HepG2 (cell line): Measurements from ENCODE around the gene STX4. TPM values are rescaled to one million over a fixed set of nuclear protein-coding genes. Genes with fewer than 3 reads are reported as not detected.
A peak's percentile ranks its signal among the peaks of the same experiment; 100 is the strongest.

Experiments used
- ATF7 ChIP-seq, 2 experiments: fragments of 450-650 bp in 1 of 2; sonication (generic) in 1 of 2; formaldehyde crosslinking in 1 of 2; IDR thresholded peaks; 2 replicates each; pipeline versions ENCODE4 v1.4.0 to v1.6.1; 2016 to 2020; ENCODE audit warnings: antibody characterized with exemption in 1 of 2, mild to moderate bottlenecking in 1 of 2, missing genetic modification reagents in 1 of 2
- CERS6 ChIP-seq: sonication (generic); formaldehyde crosslinking; IDR thresholded peaks from 2 replicates; pipeline ENCODE4 v1.5.0; 2020; ENCODE audit warnings: missing genetic modification reagents
- ELF4 ChIP-seq: sonication (generic); formaldehyde crosslinking; IDR thresholded peaks from 2 replicates; pipeline ENCODE4 v1.5.0; 2020; ENCODE audit warnings: missing genetic modification reagents, mild to moderate bottlenecking, moderate library complexity, borderline replicate concordance
- FOXC1 ChIP-seq: sonication (generic); formaldehyde crosslinking; IDR thresholded peaks from 2 replicates; pipeline ENCODE4 v1.8.0; 2022; ENCODE audit warnings: mild to moderate bottlenecking, missing genetic modification reagents, borderline replicate concordance
- GRHL1 ChIP-seq: sonication (generic); formaldehyde crosslinking; conservative IDR thresholded peaks from 2 replicates; pipeline ENCODE4 v1.8.0; 2022; ENCODE audit warnings: missing genetic modification reagents
- GTF2F1 ChIP-seq: fragments of 150-350 bp; IDR thresholded peaks from 2 replicates; pipeline ENCODE4 v1.6.1; 2014; ENCODE audit warnings: low read length
- HOXA5 ChIP-seq: sonication (generic); formaldehyde crosslinking; IDR thresholded peaks from 2 replicates; pipeline ENCODE4 v1.4.0; 2020; ENCODE audit warnings: missing genetic modification reagents
- NCOA5 ChIP-seq: sonication (generic); formaldehyde crosslinking; IDR thresholded peaks from 2 replicates; pipeline ENCODE4 v1.4.0; 2020; ENCODE audit warnings: missing genetic modification reagents
- NFIC ChIP-seq: IDR thresholded peaks from 2 replicates; pipeline ENCODE4 v1.6.1; 2012; ENCODE audit warnings: mild to moderate bottlenecking, low read length, inconsistent platforms
- PCBP1 ChIP-seq: fragments of 200-400 bp; formaldehyde crosslinking; IDR thresholded peaks from 2 replicates; pipeline ENCODE4 v1.6.1; 2017; ENCODE audit warnings: mild to moderate bottlenecking, low read depth, low read length, borderline replicate concordance
- PHF21A ChIP-seq: sonication (generic); formaldehyde crosslinking; IDR thresholded peaks from 2 replicates; pipeline ENCODE4 v1.5.0; 2020; ENCODE audit warnings: mild to moderate bottlenecking, missing genetic modification reagents
- SIN3A ChIP-seq: IDR thresholded peaks from 2 replicates; pipeline ENCODE4 v1.6.1; 2011; ENCODE audit warnings: low read depth, mild to moderate bottlenecking, control low read depth, low read length, borderline replicate concordance
- SMARCC2 ChIP-seq: fragments of 450-650 bp; IDR thresholded peaks from 2 replicates; pipeline ENCODE4 v1.6.1; 2017; ENCODE audit warnings: antibody characterized with exemption, mild to moderate bottlenecking
- TBX3 ChIP-seq: fragments of 450-650 bp; IDR thresholded peaks from 2 replicates; pipeline ENCODE4 v1.6.1; 2017; ENCODE audit warnings: antibody characterized with exemption, mild to moderate bottlenecking, inconsistent platforms, borderline replicate concordance
- ZMAT5 ChIP-seq: sonication (generic); formaldehyde crosslinking; IDR thresholded peaks from 2 replicates; pipeline ENCODE4 v1.5.0; 2020; ENCODE audit warnings: mild to moderate bottlenecking, low read depth, missing genetic modification reagents, borderline replicate concordance
- ZNF142 ChIP-seq: sonication (generic); formaldehyde crosslinking; IDR thresholded peaks from 2 replicates; pipeline ENCODE4 v1.4.0; 2020; ENCODE audit warnings: missing genetic modification reagents
- ZNF331 ChIP-seq: sonication (generic); formaldehyde crosslinking; IDR thresholded peaks from 2 replicates; pipeline ENCODE4 v1.4.0; 2020; ENCODE audit warnings: missing genetic modification reagents
- ZNF460 ChIP-seq: sonication (generic); formaldehyde crosslinking; IDR thresholded peaks from 2 replicates; pipeline ENCODE4 v1.5.1; 2020; ENCODE audit warnings: missing genetic modification reagents, mild to moderate bottlenecking, borderline replicate concordance
- ZNF546 ChIP-seq: sonication (generic); formaldehyde crosslinking; conservative IDR thresholded peaks from 2 replicates; pipeline ENCODE4 v1.8.1; 2023; ENCODE audit warnings: mild to moderate bottlenecking, missing genetic modification reagents
- ZNF850 ChIP-seq: sonication (generic); formaldehyde crosslinking; conservative IDR thresholded peaks from 2 replicates; pipeline ENCODE4 v1.9.0; 2021; ENCODE audit warnings: mild to moderate bottlenecking, missing genetic modification reagents
- polyA plus RNA-seq, 8 experiments: library from polyadenylated mRNA; depleted of rRNA in 3 of 8; stranded (reverse) in 7 of 8; unstranded in 1 of 8; fragments of >200 nt; fragmentation: Illumina TruSeq in 4 of 8; extraction: Trizol in 4 of 8; gene quantifications; 2 replicates each; pipeline versions ENCODE4 v1.2.1 to v1.2.3, GENCODE V29; 2011 to 2016; ENCODE audit warnings: low read depth in 4 of 8, missing spikeins in 1 of 8, mixed read lengths in 1 of 8; ENCODE audit not compliant: insufficient read depth in 1 of 8
- total RNA-seq, 5 experiments: library from RNA; depleted of rRNA; stranded (reverse); fragments of >200 nt; fragmentation: Illumina TruSeq; extraction: Trizol; gene quantifications; 2 replicates each; pipeline ENCODE4 v1.2.3, GENCODE V29; 2016; ENCODE audit warnings: low read depth in 1 of 5

STX4 gene
- total and polyA plus RNA-seq, 2 of the 13 experiments (the other 11 are each of a cell fraction or from before 2014, with no cell fraction given), result 29.2 to 34.6 TPM

GRCh38 chr16:30996985-30997724 lies 36.2 kb upstream of the STX4 start (continued):
- TF ChIP-seq ZNF142 (no peak), PHF21A (no peak; the same call in 1 of the 2 replicates), ZNF331 (CRISPR knock-in tag) (peak; percentile 40), NCOA5 (CRISPR knock-in tag) (no peak), ZNF850 (CRISPR knock-in tag) (0 out of 2 replicates have a peak, but pooled peaks have one; percentile 79), HOXA5 (peak; percentile 60; the same call in 1 of the 2 replicates), GRHL1 (no peak), ZNF460 (peak; percentile 26; the same call in 1 of the 2 replicates), ATF7 (IDR thresholded peaks at IDR 0.05) (no peak), ATF7 (CRISPR knock-in tag; IDR thresholded peaks at IDR 0.05) (peak; percentile 62; the same call in 1 of the 2 replicates), NFIC (no peak), TBX3 (no peak), CERS6 (CRISPR knock-in tag) (no peak), SMARCC2 (no peak), PCBP1 (no peak), ZMAT5 (CRISPR knock-in tag) (no peak), ELF4 (CRISPR knock-in tag) (no peak), ZNF546 (no peak; the same call in 1 of the 2 replicates), FOXC1 (CRISPR knock-in tag) (peak; percentile 80), SIN3A (peak; percentile 61; the same call in 1 of the 2 replicates), GTF2F1 (no peak)
